CD8-positive, alpha-beta memory T cell (primary cell): ENCODE results near the gene GGT7. TPM values are rescaled to one million over a fixed set of nuclear protein-coding genes. Genes with fewer than 3 reads are reported as not detected.
A peak's percentile ranks its signal among the peaks of the same experiment; 100 is the strongest.
"Not testable (repeated sequence)": the region's sequence is repeated elsewhere in the genome, so short reads cannot be mapped to it uniquely, and the experiment has no call there.

Experiments
- CTCF ChIA-PET: fragments of 350-600 bp; sonication (Branson Sonifier 250); formaldehyde crosslinking; loops from one replicate; lab custom pipeline; 2021; ENCODE audit warnings: antibody characterized with exemption; lab: Charles Lee
- POLR2A ChIA-PET: fragments of 350-600 bp; sonication (Branson Sonifier 250); formaldehyde crosslinking; loops from one replicate; lab custom pipeline; 2021; ENCODE audit warnings: antibody characterized with exemption; lab: Charles Lee
- DNase-seq, 5 donors: peaks; one replicate each; pipeline versions ENCODE4 v3.0.0 to v3.0.0-alpha.2; 2020 to 2022; ENCODE audit warnings: mixed read lengths in 1 of 5
- H3K27ac ChIP-seq: one replicate; pipeline ENCODE4 v1.7.0; 2013; ENCODE audit warnings: low read depth, mild to moderate bottlenecking, low read length, moderate library complexity
- H3K27me3 ChIP-seq: 2 replicates; pipeline ENCODE4 v1.7.0; 2013; ENCODE audit warnings: low read length, mild to moderate bottlenecking; ENCODE audit not compliant: insufficient read depth, poor library complexity, severe bottlenecking
- H3K36me3 ChIP-seq: 2 replicates; pipeline ENCODE4 v1.7.0; 2013; ENCODE audit warnings: mild to moderate bottlenecking, low read length, moderate library complexity; ENCODE audit not compliant: insufficient read depth
- H3K4me1 ChIP-seq: 2 replicates; pipeline ENCODE4 v1.7.0; 2013; ENCODE audit warnings: mild to moderate bottlenecking, low read length, moderate library complexity; ENCODE audit not compliant: insufficient read depth
- H3K4me3 ChIP-seq: 2 replicates; pipeline ENCODE4 v1.7.0; 2013; ENCODE audit warnings: mild to moderate bottlenecking, low read length
- H3K9me3 ChIP-seq: 2 replicates; pipeline ENCODE4 v1.7.0; 2013; ENCODE audit warnings: mild to moderate bottlenecking, low read length
- H3K27ac Mint-ChIP-seq, 8 donors: one replicate each; pipeline ENCODE4 v1.8.0; 2020 to 2021; ENCODE audit warnings: mixed read lengths in 8 of 8, mild to moderate bottlenecking in 6 of 8, inconsistent platforms in 3 of 8, moderate library complexity in 3 of 8
- H3K27me3 Mint-ChIP-seq, 2 donors: one replicate each; pipeline ENCODE4 v1.8.0; 2020 to 2021; ENCODE audit warnings: mixed read lengths in 2 of 2, mild to moderate bottlenecking in 1 of 2, moderate library complexity in 1 of 2
- H3K36me3 Mint-ChIP-seq, 3 donors: one replicate each; pipeline ENCODE4 v1.8.0; 2020 to 2021; ENCODE audit warnings: mixed read lengths in 3 of 3, inconsistent platforms in 1 of 3, mild to moderate bottlenecking in 1 of 3
- H3K4me1 Mint-ChIP-seq, 3 donors: one replicate each; pipeline ENCODE4 v1.8.0; 2020 to 2021; ENCODE audit warnings: mixed read lengths in 3 of 3, inconsistent platforms in 1 of 3, mild to moderate bottlenecking in 1 of 3
- H3K4me3 Mint-ChIP-seq, 7 donors: one replicate each; pipeline ENCODE4 v1.8.0; 2020 to 2021; ENCODE audit warnings: mixed read lengths in 7 of 7, mild to moderate bottlenecking in 6 of 7, moderate library complexity in 4 of 7, inconsistent platforms in 2 of 7
- H3K9me3 Mint-ChIP-seq, 5 donors: one replicate each; pipeline ENCODE4 v1.8.0; 2020 to 2022; ENCODE audit warnings: mixed read lengths in 5 of 5, mild to moderate bottlenecking in 3 of 5, moderate library complexity in 2 of 5, inconsistent platforms in 1 of 5
- polyA plus RNA-seq: library from polyadenylated mRNA; unstranded; fragments of 300-500 nt; fragmentation: Illumina TruSeq; gene quantifications from one replicate; pipeline ENCODE4 v1.2.3, GENCODE V29; 2021
- total RNA-seq, 2 experiments: library from RNA; stranded (reverse); gene quantifications; one replicate each; pipeline ENCODE4 v1.2.3, GENCODE V29; 2021

Gene GGT7
- total and polyA plus RNA-seq, 3 experiments from 2014 or later = 1.7 to 10.0 (median 8.2) TPM

DNA sequence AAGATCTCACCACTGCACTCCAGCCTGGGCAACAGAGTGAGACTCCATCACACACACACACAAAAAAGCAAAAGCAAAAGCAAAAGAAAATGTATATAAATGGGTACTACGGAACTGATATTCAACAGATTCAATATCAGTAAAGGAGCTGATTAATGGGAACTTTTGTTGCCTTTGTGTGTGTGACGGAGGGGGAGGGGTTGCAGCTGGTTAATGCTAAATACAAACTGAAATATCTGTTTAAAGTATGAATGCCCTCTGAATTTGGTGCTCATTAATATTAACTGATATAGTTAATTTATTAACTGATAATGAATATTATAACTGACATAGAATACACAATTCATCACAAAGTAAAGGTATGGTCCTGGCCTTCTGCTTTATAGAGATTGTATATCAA is 55.6 kb downstream of the GGT7 start:
- DNase-seq = no peak
- Mint-ChIP-seq H3K4me1 (peaks cover 46 to 66% (median 62%) of the 10 kb centered on the region in 3 donors), H3K36me3 (peaks cover 0 to 5% (median 4%) of the 10 kb centered on the region in 3 donors), H3K4me3 (no peak overlapping the region), H3K9me3 (no peaks in the 10 kb centered on the region), H3K27ac (peak overlapping the region in 1 of 8 donors; percentile 38), H3K27me3 (peaks cover 0 to 1% of the 10 kb centered on the region in 2 donors)
- H3K9me3 ChIP-seq = no peaks in the 10 kb centered on the region
- no peak overlapping the region for H3K27ac ChIP-seq
- ChIA-PET CTCF (no interaction called here), POLR2A (no interaction called here)
- peaks cover 10% of the 10 kb centered on the region for H3K4me1 ChIP-seq
- H3K36me3 ChIP-seq = no peaks in the 10 kb centered on the region
- H3K4me3 ChIP-seq = no peak overlapping the region
- H3K27me3 ChIP-seq = no peaks in the 10 kb centered on the region

DNA sequence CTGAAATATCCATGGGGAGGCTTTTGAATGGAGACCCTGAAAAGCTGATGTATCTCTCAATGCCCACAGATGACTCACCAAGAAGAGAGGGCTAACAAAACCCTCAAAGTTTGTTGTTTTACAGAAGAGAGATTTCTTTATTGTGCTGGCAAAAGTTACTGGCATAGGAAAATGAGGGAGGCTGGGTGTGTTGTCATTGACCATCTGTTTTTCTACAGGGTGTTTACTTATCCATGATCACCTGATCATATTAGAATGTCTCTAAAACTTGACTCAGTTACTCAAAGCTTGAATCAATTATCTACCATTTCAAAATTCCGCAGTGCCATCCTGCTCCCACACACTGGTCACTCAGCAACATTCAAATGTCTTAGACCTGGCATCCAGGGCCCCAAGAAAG is 57.0 kb downstream of the GGT7 start:
- Histone ChIP-seq H3K27me3 (no peaks in the 10 kb centered on the region), H3K36me3 (no peaks in the 10 kb centered on the region), H3K4me1 (peaks cover 7% of the 10 kb centered on the region), H3K4me3 (no peak overlapping the region), H3K27ac (no peak overlapping the region), H3K9me3 (no peaks in the 10 kb centered on the region)
- DNase-seq = no peak
- peaks cover 0 to 4% (median 0%) of the 10 kb centered on the region in 3 donors for H3K36me3 Mint-ChIP-seq
- POLR2A ChIA-PET = no interaction called here
- H3K4me3 Mint-ChIP-seq = no peak overlapping the region
- no peaks in the 10 kb centered on the region for H3K9me3 Mint-ChIP-seq
- CTCF ChIA-PET = no interaction called here
- H3K4me1 Mint-ChIP-seq = peaks cover 36 to 66% (median 59%) of the 10 kb centered on the region in 3 donors
- no peaks in the 10 kb centered on the region for H3K27me3 Mint-ChIP-seq
- H3K27ac Mint-ChIP-seq = peak overlapping the region in 1 of 8 donors; percentile 24

DNA sequence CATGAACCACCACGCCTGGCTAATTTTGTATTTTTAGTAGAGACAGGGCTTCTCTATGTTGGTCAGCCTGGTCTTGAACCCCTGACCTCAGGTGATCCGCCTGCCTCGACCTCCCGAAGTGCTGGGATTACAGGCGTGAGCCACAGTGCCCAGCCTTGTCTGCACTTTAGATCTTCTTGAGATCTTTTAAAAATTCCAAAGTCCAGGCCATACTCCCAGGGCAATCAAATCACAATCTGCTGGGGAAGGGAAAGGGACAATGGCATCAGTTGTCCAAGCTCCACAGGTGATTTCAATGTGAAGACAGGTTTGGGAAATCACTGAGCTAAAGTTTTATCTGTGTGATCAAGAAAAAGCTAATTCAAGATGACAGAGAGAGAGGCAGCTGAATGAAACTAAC is 64.1 kb downstream of the GGT7 start:
- ChIA-PET POLR2A (no interaction called here), CTCF (interaction anchor here (1.3 kb wide), 1 partner anchor 17 kb away, joined by 4 read pairs; the partner anchor contains the start of gene NCOA6)
- H3K9me3 Mint-ChIP-seq = no peaks in the 10 kb centered on the region
- H3K27ac ChIP-seq = no peak overlapping the region
- no peaks in the 10 kb centered on the region for H3K27me3 Mint-ChIP-seq
- H3K27ac Mint-ChIP-seq = peak overlapping the region in 1 of 8 donors; percentile 46
- H3K27me3 ChIP-seq = no peaks in the 10 kb centered on the region
- DNase-seq = no peak
- H3K36me3 ChIP-seq = no peaks in the 10 kb centered on the region
- no peak overlapping the region for H3K4me3 Mint-ChIP-seq
- H3K4me1 ChIP-seq = peaks cover 3% of the 10 kb centered on the region
- H3K4me1 Mint-ChIP-seq = peaks cover 11 to 54% (median 41%) of the 10 kb centered on the region in 3 donors
- no peak overlapping the region for H3K4me3 ChIP-seq
- H3K9me3 ChIP-seq = no peaks in the 10 kb centered on the region
- H3K36me3 Mint-ChIP-seq = peaks cover 0 to 7% (median 1%) of the 10 kb centered on the region in 3 donors

- DNase-seq, H3K4me3 Mint-ChIP-seq, H3K36me3 Mint-ChIP-seq, H3K27me3 ChIP-seq, H3K27ac ChIP-seq, H3K4me1 ChIP-seq, H3K9me3 ChIP-seq, H3K27ac Mint-ChIP-seq, H3K27me3 Mint-ChIP-seq, H3K36me3 ChIP-seq, CTCF ChIA-PET, POLR2A ChIA-PET, H3K4me3 ChIP-seq, H3K9me3 Mint-ChIP-seq: not testable (repeated sequence)
- peaks cover 11 to 54% (median 41%) of the 10 kb centered on the region in 3 donors for H3K4me1 Mint-ChIP-seq
Measured at GRCh38 chr20:34807944-34808465, 64.7 kb downstream of the GGT7 start.

DNA sequence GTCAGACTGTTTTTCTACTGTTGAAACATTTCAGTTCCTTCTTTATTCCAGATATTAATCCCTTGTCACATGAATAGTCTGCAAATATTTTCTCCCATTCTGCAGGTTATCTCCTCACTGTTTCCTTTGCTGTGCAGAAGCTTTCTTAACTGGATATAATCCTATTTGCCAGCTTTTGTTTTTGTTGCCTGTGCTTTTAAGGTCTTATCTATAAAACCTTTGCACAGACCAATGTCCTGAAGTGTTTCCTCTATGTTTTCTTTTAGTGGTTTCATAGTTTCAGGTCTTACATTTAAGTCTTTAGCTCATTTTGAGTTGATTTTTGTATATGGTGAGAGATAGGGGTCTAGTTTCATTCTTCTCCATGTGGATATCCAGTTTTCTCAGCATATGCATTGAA is 66.4 kb downstream of the GGT7 start:
- Histone ChIP-seq H3K36me3 (no peaks in the 10 kb centered on the region), H3K27ac (no peak overlapping the region), H3K27me3 (no peaks in the 10 kb centered on the region), H3K4me1 (peaks cover 3% of the 10 kb centered on the region), H3K4me3 (no peak overlapping the region), H3K9me3 (no peaks in the 10 kb centered on the region)
- DNase-seq = no peak
- Mint-ChIP-seq H3K27ac (peak overlapping the region in 2 of 8 donors; percentile 11 to 43), H3K4me1 (peaks cover 15 to 52% (median 41%) of the 10 kb centered on the region in 3 donors), H3K9me3 (no peaks in the 10 kb centered on the region), H3K36me3 (peaks cover 0 to 8% (median 3%) of the 10 kb centered on the region in 3 donors), H3K4me3 (no peak overlapping the region), H3K27me3 (no peaks in the 10 kb centered on the region)
- ChIA-PET POLR2A (no interaction called here), CTCF (interaction anchor here (0.7 kb wide), 1 partner anchor 37 kb away, joined by 3 read pairs; no protein-coding TSS in a partner anchor)

DNA sequence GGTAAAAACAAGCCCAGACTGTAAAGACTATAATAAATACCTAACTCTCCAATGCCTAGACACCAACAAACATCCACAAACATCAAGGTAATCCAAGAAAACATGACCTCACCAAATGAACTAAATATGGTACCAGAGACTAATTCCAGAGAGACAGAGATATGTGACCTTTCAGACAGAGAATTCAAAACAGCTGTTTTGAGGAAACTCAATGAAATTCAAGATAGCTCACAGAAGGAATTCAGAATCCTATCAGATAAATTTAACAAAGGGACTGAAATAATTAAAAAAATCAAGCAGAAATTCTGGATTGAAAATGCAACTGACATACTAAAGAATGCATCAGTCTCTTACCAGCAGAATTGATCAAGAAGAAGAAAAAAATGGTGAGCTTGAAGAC is 73.8 kb downstream of the GGT7 start:
- DNase-seq = no peak
- H3K4me1 ChIP-seq = peaks cover 9% of the 10 kb centered on the region
- H3K27ac Mint-ChIP-seq = peak overlapping the region in 1 of 8 donors; percentile 82
- CTCF ChIA-PET = no interaction called here
- H3K27me3 ChIP-seq = no peaks in the 10 kb centered on the region
- no peaks in the 10 kb centered on the region for H3K9me3 Mint-ChIP-seq
- H3K4me3 ChIP-seq = no peak overlapping the region
- no peaks in the 10 kb centered on the region for H3K27me3 Mint-ChIP-seq
- no peaks in the 10 kb centered on the region for H3K9me3 ChIP-seq
- H3K27ac ChIP-seq = no peak overlapping the region
- peaks cover 0 to 2% (median 2%) of the 10 kb centered on the region in 3 donors for H3K36me3 Mint-ChIP-seq
- H3K4me3 Mint-ChIP-seq = no peak overlapping the region
- POLR2A ChIA-PET = no interaction called here
- peaks cover 57 to 70% (median 69%) of the 10 kb centered on the region in 3 donors for H3K4me1 Mint-ChIP-seq
- H3K36me3 ChIP-seq = no peaks in the 10 kb centered on the region

DNA sequence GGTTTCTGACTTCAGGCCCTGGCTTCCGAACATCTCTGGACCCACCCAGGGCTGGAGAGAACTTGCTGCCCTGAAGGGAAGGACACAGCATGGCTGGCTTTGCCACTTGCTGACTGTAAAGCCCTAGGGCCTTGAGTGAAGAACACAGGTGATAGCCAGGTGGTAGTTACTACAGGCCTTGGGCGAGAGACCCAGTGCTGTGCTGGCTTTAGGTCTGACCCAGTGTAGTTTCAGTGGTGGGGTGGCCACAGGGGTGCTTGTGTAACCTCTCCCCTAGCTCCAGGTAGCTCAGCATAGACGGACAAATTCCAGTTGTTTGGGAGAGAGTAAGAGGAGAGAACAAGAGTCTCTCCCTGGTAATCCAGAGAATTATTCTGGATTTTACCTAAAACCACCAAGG is 74.3 kb downstream of the GGT7 start:
- CTCF ChIA-PET = no interaction called here
- POLR2A ChIA-PET = no interaction called here
- H3K27ac ChIP-seq = no peak overlapping the region
- no peaks in the 10 kb centered on the region for H3K9me3 ChIP-seq
- Mint-ChIP-seq H3K4me3 (no peak overlapping the region), H3K27ac (no peak overlapping the region), H3K4me1 (peaks cover 59 to 74% (median 69%) of the 10 kb centered on the region in 3 donors), H3K9me3 (no peaks in the 10 kb centered on the region), H3K27me3 (no peaks in the 10 kb centered on the region), H3K36me3 (no peaks in the 10 kb centered on the region)
- no peak for DNase-seq
- no peak overlapping the region for H3K4me3 ChIP-seq
- H3K4me1 ChIP-seq = peaks cover 9% of the 10 kb centered on the region
- no peaks in the 10 kb centered on the region for H3K36me3 ChIP-seq
- H3K27me3 ChIP-seq = no peaks in the 10 kb centered on the region

DNA sequence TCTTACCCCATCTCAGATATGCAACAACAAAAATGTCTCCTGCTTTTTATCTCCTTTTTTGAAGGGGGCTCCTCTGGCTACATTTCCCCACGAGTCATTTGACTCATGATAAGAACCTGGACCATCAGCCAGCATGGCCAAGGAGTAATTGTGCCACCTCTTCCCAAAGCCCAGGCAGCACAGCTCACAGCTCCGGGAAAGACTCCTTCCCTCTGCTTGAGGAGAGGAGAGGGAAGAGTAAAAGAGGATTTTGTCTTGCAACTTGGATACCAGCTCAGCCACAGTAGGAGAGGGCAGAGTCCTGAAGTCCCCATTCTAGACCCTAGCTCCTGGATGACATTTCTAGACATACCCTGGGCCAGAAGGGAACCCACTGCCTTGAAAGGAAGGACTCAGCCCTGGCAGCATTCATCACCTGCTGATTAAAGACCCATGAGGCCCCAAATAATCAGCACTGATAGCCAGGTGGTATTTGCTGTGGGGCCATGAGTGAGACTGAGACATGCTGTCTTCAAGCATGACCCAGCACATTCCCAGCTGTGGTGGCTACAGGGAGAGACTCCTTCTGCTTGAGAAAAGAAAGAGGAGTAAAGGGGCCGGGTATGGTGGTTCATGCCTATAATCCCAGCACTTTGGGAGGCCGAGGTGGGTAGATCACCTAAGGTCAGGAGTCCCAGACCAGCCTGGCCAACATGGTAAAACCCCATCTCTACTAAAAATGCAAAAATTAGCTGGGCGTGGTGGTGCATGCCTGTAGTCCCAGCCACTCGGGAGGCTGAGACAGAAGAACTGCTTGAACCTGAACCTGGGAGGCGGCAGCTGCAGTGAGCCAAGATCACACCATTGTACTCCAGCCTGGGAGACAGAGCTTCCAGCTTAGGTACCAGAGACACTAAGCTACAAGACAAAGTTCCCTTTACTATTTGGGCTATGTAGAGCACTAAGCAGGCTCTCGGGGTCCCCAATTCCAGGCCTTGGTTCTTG is 75.4 kb downstream of the GGT7 start:
- H3K4me1 Mint-ChIP-seq = peaks cover 59 to 77% (median 68%) of the 10 kb centered on the region in 3 donors
- H3K9me3 Mint-ChIP-seq = no peaks in the 10 kb centered on the region
- Histone ChIP-seq H3K9me3 (no peaks in the 10 kb centered on the region), H3K27me3 (no peaks in the 10 kb centered on the region), H3K27ac (no peak overlapping the region), H3K4me1 (peaks cover 9% of the 10 kb centered on the region), H3K4me3 (no peak overlapping the region), H3K36me3 (no peaks in the 10 kb centered on the region)
- H3K36me3 Mint-ChIP-seq = peaks cover 0 to 4% (median 0%) of the 10 kb centered on the region in 3 donors
- no peak for DNase-seq
- no peaks in the 10 kb centered on the region for H3K27me3 Mint-ChIP-seq
- CTCF ChIA-PET = interaction anchor here (1.4 kb wide), 1 partner anchor 27 kb away, joined by 4 read pairs; no protein-coding TSS in a partner anchor
- no peak overlapping the region for H3K4me3 Mint-ChIP-seq
- peak overlapping the region in 1 of 8 donors; percentile 51 for H3K27ac Mint-ChIP-seq
- POLR2A ChIA-PET = no interaction called here
